Hematopoietic multipotent progenitor cell treated with erythropoietin and hydrocortisone succinate and interleukin-3 and kit ligand, for 15 days (in vitro differentiated cells): ENCODE results near the gene HIVEP3.

Experiments used
- DNase-seq: peaks from one replicate; pipeline ENCODE4 v3.0.0-alpha.2; 2015; ENCODE audit warnings: low spot score

Gene HIVEP3

DNA sequence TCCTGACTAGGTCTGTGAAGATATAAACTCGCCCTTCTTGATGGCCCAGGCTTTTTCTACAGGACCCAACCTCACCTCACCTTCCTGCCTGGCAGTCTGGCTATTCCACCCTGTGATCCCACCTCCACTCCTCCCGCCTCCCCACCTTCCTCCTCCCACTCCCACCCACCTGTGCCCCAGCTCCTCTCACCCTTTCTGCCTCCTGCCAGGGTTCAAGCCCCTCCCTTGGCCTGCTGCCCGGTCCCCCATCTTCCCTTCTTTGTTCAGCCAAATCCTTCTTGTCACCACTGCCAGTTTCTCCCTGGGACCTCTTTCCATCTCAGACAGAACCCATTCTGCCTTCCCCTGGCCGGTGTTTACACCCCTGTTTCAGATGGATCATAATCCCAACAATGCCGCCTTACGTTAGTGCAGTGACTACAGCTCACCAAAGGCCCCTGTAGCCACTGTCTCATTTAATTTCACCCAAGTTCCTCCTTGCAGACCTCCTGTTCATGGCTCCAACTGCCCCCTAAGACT is 306.7 kb downstream of the HIVEP3 start:
- DNase-seq = no peak

DNA sequence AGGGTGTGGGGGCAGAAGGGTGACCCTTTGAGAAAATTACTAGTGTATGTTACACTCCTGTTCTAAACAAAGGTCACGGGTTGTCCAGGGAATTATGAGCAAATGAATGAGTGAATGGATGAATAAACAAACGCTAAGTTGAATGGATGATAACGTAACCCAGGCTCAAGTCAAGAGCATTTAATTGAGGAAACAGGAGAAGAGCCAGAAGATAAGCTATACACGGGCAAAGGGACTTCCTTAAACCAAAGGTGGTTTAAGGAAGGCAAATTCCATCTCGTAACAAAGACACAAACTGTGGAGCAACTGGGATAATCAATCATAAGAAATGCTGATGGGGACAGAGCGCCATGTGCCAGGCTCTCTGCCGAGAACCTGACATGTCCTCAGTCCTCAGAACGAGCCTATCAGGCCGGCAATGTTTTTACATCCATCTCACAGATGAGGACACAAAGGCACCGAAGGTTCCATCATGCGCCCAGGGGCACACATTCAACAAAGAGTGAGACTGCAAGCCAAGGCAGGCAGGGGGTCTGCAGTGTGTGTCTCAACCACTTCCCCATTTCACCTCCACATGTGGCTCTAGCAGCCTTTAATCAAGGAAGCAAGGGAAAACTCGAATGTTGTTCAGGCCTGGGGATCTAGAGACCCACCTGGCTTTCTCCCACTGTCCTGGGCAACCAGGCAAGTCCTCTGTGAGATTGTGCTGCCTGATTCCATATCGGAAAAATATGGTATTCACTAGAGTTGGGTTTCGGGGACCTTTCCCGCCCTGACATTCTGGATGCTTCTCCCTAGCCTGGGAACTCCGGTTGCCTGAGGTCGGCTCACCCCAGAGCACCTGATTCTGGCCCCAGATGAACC is 307.4 kb downstream of the HIVEP3 start:
- no peak for DNase-seq

DNA sequence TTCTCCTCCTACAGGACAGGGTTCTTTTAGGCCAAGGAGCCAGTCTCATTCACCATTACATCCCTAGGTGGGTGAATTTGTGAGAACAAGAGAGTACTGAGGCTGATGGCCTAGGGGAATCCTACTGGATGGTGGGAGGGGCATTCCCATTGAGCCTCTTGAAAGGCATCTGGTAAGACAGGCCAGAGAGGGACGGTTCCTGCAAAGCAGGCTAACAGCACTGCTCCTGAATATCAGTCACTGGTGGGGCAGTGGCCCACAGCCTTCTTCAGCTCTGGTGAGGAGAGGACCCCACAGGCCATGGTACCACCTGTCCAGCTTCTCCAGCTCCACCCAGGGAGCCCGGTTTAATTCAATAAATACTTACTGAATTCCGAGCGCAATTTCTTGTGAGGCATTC is 308.4 kb downstream of the HIVEP3 start:
- no peak for DNase-seq

GRCh38 chr1:41609166-41609883 is 309.4 kb downstream of the HIVEP3 start:
- no peak for DNase-seq

DNA sequence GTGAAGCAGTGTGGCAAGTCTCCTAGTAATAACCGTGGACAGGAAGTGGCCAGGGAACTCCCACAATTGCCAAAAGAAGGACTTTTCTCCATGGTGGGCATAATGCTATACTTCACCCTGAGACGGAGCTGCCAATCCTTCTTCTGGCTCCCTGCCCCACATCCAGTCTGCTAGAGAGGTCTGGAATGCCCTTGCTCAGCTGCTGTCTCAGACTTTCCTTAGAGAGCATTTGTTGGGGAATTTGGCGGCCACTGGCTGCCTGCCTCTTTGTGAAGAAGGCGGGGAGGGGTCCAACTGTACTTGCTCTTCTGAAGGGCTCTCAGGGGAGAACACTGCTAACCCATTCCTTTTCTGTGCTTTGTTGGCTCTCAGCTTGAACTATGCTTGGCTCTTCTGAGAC is 310.5 kb downstream of the HIVEP3 start:
- DNase-seq = no peak

DNA sequence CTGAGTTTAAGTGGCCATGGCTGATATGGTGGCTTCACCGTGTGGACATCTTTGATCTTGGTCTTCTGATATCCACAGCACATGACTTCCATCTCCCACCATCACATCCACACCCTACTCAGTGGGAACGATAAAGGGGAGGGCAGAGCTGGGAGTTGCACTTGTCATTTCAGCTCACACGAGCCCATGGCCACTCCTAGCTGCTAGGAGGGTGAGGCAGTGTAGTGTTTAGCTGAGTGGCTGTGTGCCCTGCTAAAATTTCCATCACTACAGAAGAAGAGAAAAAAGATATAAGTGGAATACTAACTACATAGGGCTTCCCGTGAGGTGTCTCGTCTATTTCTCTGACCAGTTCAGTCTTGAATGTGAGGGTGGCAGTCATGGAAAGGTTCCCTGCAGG is 310.9 kb downstream of the HIVEP3 start:
- DNase-seq = no peak

DNA sequence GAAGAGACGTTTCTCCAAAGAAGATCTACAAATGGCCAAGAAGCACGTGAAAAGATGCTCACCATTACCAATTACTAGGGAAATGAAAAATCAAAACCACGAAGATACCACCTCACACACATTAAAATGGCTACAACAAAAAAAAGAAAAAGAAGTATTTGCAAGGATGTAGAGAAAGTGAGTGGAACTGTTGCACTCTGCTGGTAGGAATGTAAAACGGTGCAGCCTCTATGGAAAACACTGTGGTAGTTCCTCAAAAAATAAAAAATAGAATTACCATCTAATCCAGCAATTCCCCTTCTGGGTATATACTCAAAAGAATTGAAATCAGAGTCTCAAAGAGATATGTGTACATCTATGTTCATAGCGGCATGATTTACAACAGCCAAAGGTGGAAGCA is 318.8 kb downstream of the HIVEP3 start:
- no peak for DNase-seq

GRCh38 chr1:41598325-41598724 is 320.4 kb downstream of the HIVEP3 start:
- DNase-seq = no peak

GRCh38 chr1:41592451-41593125 is 326.1 kb downstream of the HIVEP3 start:
- DNase-seq = no peak

- DNase-seq = no peak
Measured at GRCh38 chr1:41591891-41592290, 326.8 kb downstream of the HIVEP3 start.

DNA sequence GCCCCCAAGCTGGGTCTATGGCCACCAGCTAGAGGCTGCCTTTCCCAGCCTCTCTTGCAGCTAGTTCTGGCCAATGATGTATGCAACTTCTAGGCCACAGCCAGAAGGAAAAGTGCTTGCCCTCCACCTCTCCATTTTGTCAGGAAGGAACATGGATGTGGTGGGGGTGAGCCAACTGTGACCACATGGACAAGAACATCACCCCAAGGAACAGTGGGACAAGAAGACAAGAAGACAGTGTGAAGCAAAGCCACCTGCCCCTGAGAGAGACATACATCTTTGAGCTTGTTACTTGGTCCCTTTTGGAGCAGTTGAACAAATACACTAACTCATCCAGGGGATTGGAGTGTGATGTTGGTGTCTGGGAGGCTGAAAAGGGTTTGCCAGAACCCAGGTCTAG is 328.4 kb downstream of the HIVEP3 start:
- no peak for DNase-seq

DNA sequence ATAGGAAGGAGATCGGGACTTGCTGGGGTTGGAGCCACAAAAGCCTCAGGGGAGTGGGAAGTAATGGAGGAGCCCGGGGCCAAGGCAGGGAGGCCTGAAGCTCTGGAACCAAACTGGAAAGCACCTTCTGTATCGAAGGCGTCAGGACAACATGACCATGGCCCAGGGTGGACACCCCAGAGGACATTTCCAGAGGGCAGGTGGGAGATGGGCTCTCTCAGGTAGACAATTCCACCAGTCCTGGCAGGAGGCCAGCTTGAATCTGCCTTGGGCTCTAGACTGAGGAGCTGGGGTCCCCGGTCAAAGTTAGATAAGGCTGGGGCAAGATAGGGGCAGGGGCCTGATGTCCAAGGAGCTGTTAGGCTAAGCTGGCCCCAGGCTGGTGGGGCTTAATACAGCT is 329.3 kb downstream of the HIVEP3 start:
- no peak for DNase-seq

DNA sequence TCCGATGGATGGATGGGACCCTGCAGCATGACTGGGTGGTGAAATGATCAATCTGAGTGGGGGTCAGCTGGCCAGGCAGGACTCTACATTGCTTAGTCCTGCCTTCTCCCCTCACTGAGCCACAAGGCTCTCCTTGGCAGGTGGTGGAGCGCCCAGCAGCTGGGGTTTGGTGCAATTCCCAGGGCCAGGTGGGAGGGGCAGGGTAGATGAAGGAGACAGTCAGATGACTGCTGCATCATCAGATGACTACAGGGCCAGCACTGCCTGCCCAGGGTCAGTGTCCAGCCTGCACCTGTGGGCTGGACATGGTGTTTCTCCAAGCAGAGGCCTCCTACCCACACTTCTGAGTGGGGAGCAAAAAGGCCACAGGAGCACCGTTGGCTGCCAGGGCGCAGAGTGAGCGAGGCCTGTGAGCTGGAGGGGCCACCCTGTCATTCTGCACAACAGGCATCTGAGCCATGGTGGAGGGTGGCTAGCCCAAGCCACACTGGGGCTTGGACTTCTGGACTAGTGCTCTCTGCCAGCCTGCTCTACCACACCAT is 330.3 kb downstream of the HIVEP3 start:
- DNase-seq = no peak

DNA sequence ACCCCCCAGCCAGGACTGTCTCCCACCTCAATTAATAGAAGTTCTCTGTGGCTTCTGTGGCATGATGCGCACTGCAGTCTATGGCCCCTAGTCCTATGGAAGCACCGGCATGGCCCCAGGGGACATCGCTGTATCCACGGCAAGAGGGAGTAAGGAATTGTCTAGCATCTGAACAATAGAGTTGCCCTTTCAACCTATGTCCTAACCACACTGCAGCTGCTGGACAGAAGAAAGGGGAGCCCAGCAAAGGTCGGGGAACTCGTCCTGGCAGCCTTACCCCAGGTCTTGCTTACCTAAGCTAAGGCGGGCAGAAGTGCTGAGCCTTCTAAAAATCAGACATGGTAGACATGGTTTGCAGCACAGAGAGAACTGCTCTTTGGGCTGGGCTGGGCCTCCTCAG is 330.9 kb downstream of the HIVEP3 start:
- no peak for DNase-seq

- DNase-seq = no peak
Measured at GRCh38 chr1:41586230-41586629, 332.5 kb downstream of the HIVEP3 start.

DNA sequence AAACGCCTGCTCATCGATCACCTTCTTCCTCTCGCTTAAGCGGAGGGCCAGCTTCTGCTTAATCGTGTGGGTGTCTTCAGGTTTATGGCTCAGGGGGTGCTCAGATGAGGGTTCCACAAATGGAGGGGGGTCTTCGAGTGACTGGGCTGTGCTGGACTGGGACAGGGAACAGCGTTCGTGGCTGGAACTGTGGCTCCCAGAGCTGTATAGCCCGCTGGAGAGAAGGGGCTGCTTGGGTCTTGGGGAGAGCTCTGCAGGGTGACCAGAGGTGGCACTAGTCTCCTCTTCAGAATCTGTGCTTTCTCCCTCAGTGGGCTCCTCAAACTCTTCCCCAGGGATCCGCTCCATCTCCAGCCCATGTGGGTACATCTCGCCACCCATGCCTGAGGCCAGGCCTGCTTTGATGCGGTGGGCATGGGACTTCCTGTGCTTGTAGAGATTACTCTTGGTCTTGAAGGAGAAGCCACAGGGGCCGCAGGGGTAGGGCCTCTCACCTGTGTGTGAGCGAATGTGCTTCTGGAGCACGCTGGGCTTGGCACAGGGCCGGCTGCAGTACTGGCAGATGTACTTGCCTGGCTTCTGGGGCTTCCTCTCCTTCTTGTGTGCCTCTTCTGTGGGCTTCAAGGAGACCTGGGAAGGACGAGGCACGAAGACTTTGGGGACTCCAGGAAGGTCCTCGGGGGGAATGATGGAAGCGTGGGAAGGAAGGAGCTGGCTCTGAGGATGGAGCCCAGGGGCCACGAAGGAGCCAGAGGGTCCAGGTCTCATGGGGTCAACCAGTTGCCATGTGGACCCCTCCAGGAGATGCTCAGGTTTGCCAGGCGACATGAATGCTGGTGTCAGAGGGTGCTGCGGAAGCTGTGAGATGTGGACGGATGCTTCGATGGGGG is 334.8 kb downstream of the HIVEP3 start:
- no peak for DNase-seq

DNA sequence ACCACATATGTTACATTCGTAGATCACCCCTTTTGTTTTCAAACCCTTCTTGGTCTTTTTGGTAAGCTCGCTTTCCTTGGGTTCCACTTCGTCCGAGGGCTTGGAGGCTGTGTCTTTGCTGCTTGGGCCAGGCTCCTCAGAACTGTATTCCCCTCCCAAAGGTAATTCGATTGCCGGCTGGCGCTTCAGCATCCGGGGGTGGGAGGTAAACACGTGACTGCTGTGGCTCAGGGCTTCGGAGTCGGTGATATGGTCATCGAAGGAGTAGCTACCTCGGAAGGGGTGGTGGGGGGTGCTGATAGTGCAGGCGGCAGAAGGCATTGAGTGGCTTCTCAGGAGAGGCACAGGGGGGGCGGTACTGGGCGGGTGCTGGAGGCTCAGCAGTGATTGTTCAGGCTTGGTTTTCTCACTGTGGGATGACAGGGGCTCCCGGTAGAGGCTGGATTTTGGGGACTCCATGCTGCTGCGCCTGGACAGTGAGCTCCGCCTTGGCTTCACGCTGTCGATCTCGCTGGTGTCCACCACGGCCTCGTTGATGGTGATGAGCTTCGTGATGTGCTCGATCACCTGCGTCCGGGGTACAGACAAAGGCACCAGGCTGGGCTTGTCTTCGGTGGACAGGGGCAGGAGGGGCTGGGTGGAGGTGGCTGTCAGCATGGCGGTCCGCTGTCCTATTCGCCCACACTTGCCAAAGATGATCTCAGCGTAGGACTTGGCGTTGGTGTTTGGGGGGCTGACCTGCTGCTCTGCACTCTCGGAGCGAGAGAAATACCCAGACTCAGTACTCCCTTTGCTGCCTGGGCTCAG is 335.7 kb downstream of the HIVEP3 start:
- no peak for DNase-seq

DNA sequence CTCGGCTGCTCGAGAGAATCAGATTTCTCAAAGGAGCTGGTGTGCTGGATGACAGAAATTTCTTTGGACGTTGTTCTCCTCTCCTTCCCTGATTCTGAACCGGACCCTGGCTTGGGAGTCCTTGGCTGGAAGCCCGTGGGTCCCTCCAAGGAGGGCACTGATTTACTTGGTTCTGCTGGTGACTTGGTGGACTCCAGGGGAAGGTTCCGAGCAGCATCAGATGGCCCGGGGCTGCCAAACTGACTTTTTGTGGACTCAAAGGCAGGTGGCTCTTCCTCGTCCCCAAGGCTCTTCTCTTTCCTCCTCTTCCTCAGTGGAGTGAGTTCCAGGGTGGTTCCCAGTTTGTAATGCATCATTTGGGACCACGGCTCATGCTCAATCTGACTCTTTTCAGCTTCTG is 336.4 kb downstream of the HIVEP3 start:
- DNase-seq = no peak

DNA sequence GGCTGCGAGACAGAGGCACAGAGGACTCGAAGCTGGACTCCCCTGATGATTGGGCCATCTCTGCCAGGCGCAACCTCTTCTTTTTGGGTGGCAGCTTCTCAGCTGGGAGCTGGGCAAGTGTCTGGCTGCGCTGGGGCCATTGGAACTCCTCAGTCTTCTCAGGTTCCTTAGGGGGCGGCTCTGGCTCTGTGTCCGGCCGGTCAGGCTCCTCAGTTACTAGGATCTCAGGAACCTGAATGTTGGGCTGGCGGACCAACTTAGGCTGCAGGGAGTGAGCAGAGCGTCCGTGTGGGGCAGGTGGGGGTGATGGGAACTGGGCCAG is 336.8 kb downstream of the HIVEP3 start:
- no peak for DNase-seq

- no peak for DNase-seq
Measured at GRCh38 chr1:41581216-41582003, 337.3 kb downstream of the HIVEP3 start.
